ENCODE data around the gene TSSK2.

Gene TSSK2

GRCh38 chr22:19096555-19096954 lies 34.6 kb upstream of the TSSK2 start:
- peaks cover 18% of the 10 kb centered on the region for H3K4me1 Mint-ChIP-seq
- H3K4me3 Mint-ChIP-seq, result no peak overlapping the region
- no peak for ATAC-seq (ENCODE audit: low read depth)
- DNase-seq (ENCODE audit: low spot score in 2 of 2), result no peak
- no peaks in the 10 kb centered on the region for H3K27me3 Mint-ChIP-seq
- no peaks in the 10 kb centered on the region for H3K9me3 Mint-ChIP-seq
- peak overlapping the region; percentile 63 for H3K27ac Mint-ChIP-seq
- peaks cover 11% of the 10 kb centered on the region for H3K36me3 Mint-ChIP-seq

- H3K27me3 Mint-ChIP-seq, result no peaks in the 10 kb centered on the region
- peaks cover 21% of the 10 kb centered on the region for H3K4me1 Mint-ChIP-seq
- ATAC-seq (ENCODE audit: low read depth), result no peak
- no peak for DNase-seq (ENCODE audit: low spot score in 2 of 2)
- no peak overlapping the region for H3K4me3 Mint-ChIP-seq
- peaks cover 12% of the 10 kb centered on the region for H3K36me3 Mint-ChIP-seq
- no peak overlapping the region for H3K27ac Mint-ChIP-seq
- no peaks in the 10 kb centered on the region for H3K9me3 Mint-ChIP-seq
These were observed 33.6 kb upstream of the TSSK2 start for GRCh38 chr22:19097518-19097917.

- DNase-seq (ENCODE audit: low spot score in 2 of 2) (no peak), ATAC-seq (ENCODE audit: low read depth) (no peak)
- Mint-ChIP-seq H3K4me1 (peaks cover 22% of the 10 kb centered on the region), H3K27ac (peak overlapping the region; percentile 86), H3K27me3 (no peaks in the 10 kb centered on the region), H3K36me3 (peaks cover 9% of the 10 kb centered on the region), H3K4me3 (no peak overlapping the region), H3K9me3 (no peaks in the 10 kb centered on the region)
These were observed 33.0 kb upstream of the TSSK2 start for GRCh38 chr22:19098157-19098556.

- no peak overlapping the region for H3K4me3 Mint-ChIP-seq
- H3K27ac Mint-ChIP-seq, result no peak overlapping the region
- H3K36me3 Mint-ChIP-seq, result peaks cover 8% of the 10 kb centered on the region
- no peak for ATAC-seq (ENCODE audit: low read depth)
- H3K27me3 Mint-ChIP-seq, result no peaks in the 10 kb centered on the region
- H3K4me1 Mint-ChIP-seq, result peaks cover 28% of the 10 kb centered on the region
- H3K9me3 Mint-ChIP-seq, result no peaks in the 10 kb centered on the region
- DNase-seq (ENCODE audit: low spot score in 2 of 2), result no peak
These were observed 27.0 kb upstream of the TSSK2 start for GRCh38 chr22:19103880-19104821.

GRCh38 chr22:19105456-19105855 lies 25.7 kb upstream of the TSSK2 start:
- peaks cover 8% of the 10 kb centered on the region for H3K36me3 Mint-ChIP-seq
- H3K27me3 Mint-ChIP-seq, result no peaks in the 10 kb centered on the region
- no peak overlapping the region for H3K4me3 Mint-ChIP-seq
- no peak overlapping the region for H3K27ac Mint-ChIP-seq
- H3K9me3 Mint-ChIP-seq, result no peaks in the 10 kb centered on the region
- DNase-seq (ENCODE audit: low spot score in 2 of 2) (no peak), ATAC-seq (ENCODE audit: low read depth) (no peak)
- peaks cover 35% of the 10 kb centered on the region for H3K4me1 Mint-ChIP-seq

- Mint-ChIP-seq H3K4me1 (peaks cover 35% of the 10 kb centered on the region), H3K27ac (peak overlapping the region; percentile 31), H3K36me3 (peaks cover 8% of the 10 kb centered on the region), H3K9me3 (no peaks in the 10 kb centered on the region), H3K27me3 (no peaks in the 10 kb centered on the region), H3K4me3 (no peak overlapping the region)
- DNase-seq (ENCODE audit: low spot score in 2 of 2), result no peak
- peak; percentile 38 for ATAC-seq (ENCODE audit: low read depth)
These were observed 25.0 kb upstream of the TSSK2 start for GRCh38 chr22:19105867-19106802.

GRCh38 chr22:19106886-19107729 lies 24.0 kb upstream of the TSSK2 start:
- Mint-ChIP-seq H3K27me3 (no peaks in the 10 kb centered on the region), H3K9me3 (no peaks in the 10 kb centered on the region), H3K4me3 (no peak overlapping the region), H3K27ac (peak overlapping the region; percentile 80), H3K4me1 (peaks cover 36% of the 10 kb centered on the region), H3K36me3 (peaks cover 4% of the 10 kb centered on the region)
- DNase-seq (ENCODE audit: low spot score in 2 of 2) (no peak), ATAC-seq (ENCODE audit: low read depth) (no peak)

GRCh38 chr22:19107730-19108074 lies 23.4 kb upstream of the TSSK2 start:
- ATAC-seq (ENCODE audit: low read depth), result no peak
- Mint-ChIP-seq H3K27ac (peak overlapping the region; percentile 80), H3K4me3 (no peak overlapping the region), H3K4me1 (peaks cover 34% of the 10 kb centered on the region), H3K36me3 (peaks cover 3% of the 10 kb centered on the region), H3K27me3 (no peaks in the 10 kb centered on the region), H3K9me3 (no peaks in the 10 kb centered on the region)
- no peak for DNase-seq (ENCODE audit: low spot score in 2 of 2)

- Mint-ChIP-seq H3K27me3 (no peaks in the 10 kb centered on the region), H3K4me1 (peaks cover 30% of the 10 kb centered on the region), H3K9me3 (no peaks in the 10 kb centered on the region), H3K4me3 (no peak overlapping the region), H3K36me3 (peaks cover 3% of the 10 kb centered on the region), H3K27ac (peak overlapping the region; percentile 24)
- ATAC-seq (ENCODE audit: low read depth) (no peak), DNase-seq (ENCODE audit: low spot score in 2 of 2) (no peak)
These were observed 22.3 kb upstream of the TSSK2 start for GRCh38 chr22:19108807-19109197.

- Mint-ChIP-seq H3K27me3 (no peaks in the 10 kb centered on the region), H3K27ac (peak overlapping the region; percentile 71), H3K4me3 (peak overlapping the region; percentile 65), H3K4me1 (peaks cover 28% of the 10 kb centered on the region), H3K36me3 (peaks cover 3% of the 10 kb centered on the region), H3K9me3 (no peaks in the 10 kb centered on the region)
- ATAC-seq (ENCODE audit: low read depth) (peak; percentile 98), DNase-seq (ENCODE audit: low spot score in 2 of 2) (peak in 1 of 2 donors; percentile 48)
These were observed 21.7 kb upstream of the TSSK2 start for GRCh38 chr22:19109198-19110063.

GRCh38 chr22:19110064-19110458 lies 21.0 kb upstream of the TSSK2 start:
- no peaks in the 10 kb centered on the region for H3K9me3 Mint-ChIP-seq
- H3K36me3 Mint-ChIP-seq, result peaks cover 3% of the 10 kb centered on the region
- peak overlapping the region; percentile 65 for H3K4me3 Mint-ChIP-seq
- H3K4me1 Mint-ChIP-seq, result peaks cover 33% of the 10 kb centered on the region
- no peak for ATAC-seq (ENCODE audit: low read depth)
- peak overlapping the region; percentile 71 for H3K27ac Mint-ChIP-seq
- no peaks in the 10 kb centered on the region for H3K27me3 Mint-ChIP-seq
- no peak for DNase-seq (ENCODE audit: low spot score in 2 of 2)

- peaks cover 37% of the 10 kb centered on the region for H3K4me1 Mint-ChIP-seq
- H3K27me3 Mint-ChIP-seq, result no peaks in the 10 kb centered on the region
- H3K36me3 Mint-ChIP-seq, result peaks cover 3% of the 10 kb centered on the region
- no peak for ATAC-seq (ENCODE audit: low read depth)
- DNase-seq (ENCODE audit: low spot score in 2 of 2), result no peak
- H3K27ac Mint-ChIP-seq, result no peak overlapping the region
- H3K9me3 Mint-ChIP-seq, result no peaks in the 10 kb centered on the region
- H3K4me3 Mint-ChIP-seq, result no peak overlapping the region
These were observed 20.5 kb upstream of the TSSK2 start for GRCh38 chr22:19110646-19111045.

GRCh38 chr22:19111140-19111539 lies 20.0 kb upstream of the TSSK2 start:
- ATAC-seq (ENCODE audit: low read depth) (no peak), DNase-seq (ENCODE audit: low spot score in 2 of 2) (no peak)
- peaks cover 41% of the 10 kb centered on the region for H3K4me1 Mint-ChIP-seq
- no peaks in the 10 kb centered on the region for H3K27me3 Mint-ChIP-seq
- H3K27ac Mint-ChIP-seq, result no peak overlapping the region
- H3K36me3 Mint-ChIP-seq, result peaks cover 3% of the 10 kb centered on the region
- no peak overlapping the region for H3K4me3 Mint-ChIP-seq
- no peaks in the 10 kb centered on the region for H3K9me3 Mint-ChIP-seq

Data from memory B cell (primary cell).